Transverse colon (tissue), 4 donors: ENCODE results near the gene MACROD1. TPM values are rescaled to one million over a fixed set of nuclear protein-coding genes. Genes with fewer than 3 reads are reported as not detected.

Experiments
- DNase-seq: peaks from one replicate; pipeline ENCODE4 v3.0.0-alpha.2; 2019
- H3K27ac ChIP-seq, 4 donors: fragments of 200-600 bp; sonication (generic); 2 replicates each; pipeline ENCODE4 v1.5.1; 2016 to 2018; ENCODE audit warnings: inconsistent platforms in 4 of 4
- H3K27me3 ChIP-seq: fragments of 200-600 bp; sonication (generic); 2 replicates; pipeline ENCODE4 v1.5.1; 2017; ENCODE audit warnings: inconsistent platforms
- H3K36me3 ChIP-seq, 4 donors: fragments of 200-600 bp; sonication (generic); 2 replicates each; pipeline ENCODE4 v1.5.1; 2017 to 2019; ENCODE audit warnings: inconsistent platforms in 4 of 4
- H3K4me1 ChIP-seq, 4 donors: fragments of 200-600 bp; sonication (generic); 2 replicates each; pipeline ENCODE4 v1.5.1; 2017 to 2020; ENCODE audit warnings: inconsistent platforms in 4 of 4
- H3K4me3 ChIP-seq, 4 donors: fragments of 200-600 bp; sonication (generic); 1 replicate in 1 of 4; 2 replicates in 3 of 4; pipeline versions ENCODE4 v1.5.1 to v1.6.1; 2017 to 2019; ENCODE audit warnings: inconsistent platforms in 4 of 4
- H3K9me3 ChIP-seq, 2 donors: fragments of 200-600 bp; sonication (generic); 2 replicates each; pipeline ENCODE4 v1.5.1; 2017 to 2019; ENCODE audit warnings: inconsistent platforms in 2 of 2
- EP300 ChIP-seq: sonication (generic); formaldehyde crosslinking; IDR thresholded peaks from one replicate; pipeline ENCODE4 v1.6.1; 2017; ENCODE audit warnings: antibody characterized with exemption, low read depth
- POLR2A ChIP-seq: fragments of 450-650 bp; IDR thresholded peaks from one replicate; pipeline ENCODE4 v1.6.1; 2016; ENCODE audit warnings: antibody characterized with exemption, mild to moderate bottlenecking, moderate library complexity
- POLR2AphosphoS5 ChIP-seq, 3 donors: sonication (generic); formaldehyde crosslinking; IDR thresholded peaks; one replicate each; pipeline ENCODE4 v1.6.1; 2016; ENCODE audit warnings: antibody characterized with exemption in 3 of 3
- WGBS, 2 donors: methylation state at CpG; one replicate each; pipeline ENCODE4 v1.1.5; 2018; ENCODE audit warnings: low coverage in 1 of 2; 5-methylcytosine and 5-hydroxymethylcytosine counted together
- in situ Hi-C, 4 donors: fragments of 200-750 bp; cut with MboI; loops; one replicate each; pipeline versions ENCODE4 v1.15.0 to v1.15.1; 2017; ENCODE audit warnings: low sequenced_read_pairs in 3 of 4, low pct_ligation_motif_present in 1 of 4, low pct_unique_long_range_greater_than_20kb in 1 of 4
- intact Hi-C: fragments of 100-400 bp; cut with DNase I; formaldehyde crosslinking; loops from one replicate; pipeline ENCODE4 v1.15.1; 2023; ENCODE audit warnings: low total_unique reads
- total RNA-seq, 4 donors: library from RNA; depleted of rRNA; stranded (reverse); fragments of >200 nt; gene quantifications; one replicate each; pipeline ENCODE4 v1.1.0, GENCODE V29; 2016
- TF ChIP-seq, protein P1 (sequence below), 5 experiments: fragments of 200-600 bp in 3 of 5; fragments of 450-650 bp in 2 of 5; sonication (generic) in 3 of 5; IDR thresholded peaks; 1 replicate in 2 of 5; 2 replicates in 3 of 5; pipeline ENCODE4 v1.5.1; 2016 to 2017; ENCODE audit warnings: antibody characterized with exemption in 5 of 5, inconsistent platforms in 3 of 5, mild to moderate bottlenecking in 2 of 5, moderate library complexity in 1 of 5

MACROD1 gene
- total RNA-seq, 4 donors from 2014 or later, result 42.9 to 50.7 (median 50.1) TPM

DNA sequence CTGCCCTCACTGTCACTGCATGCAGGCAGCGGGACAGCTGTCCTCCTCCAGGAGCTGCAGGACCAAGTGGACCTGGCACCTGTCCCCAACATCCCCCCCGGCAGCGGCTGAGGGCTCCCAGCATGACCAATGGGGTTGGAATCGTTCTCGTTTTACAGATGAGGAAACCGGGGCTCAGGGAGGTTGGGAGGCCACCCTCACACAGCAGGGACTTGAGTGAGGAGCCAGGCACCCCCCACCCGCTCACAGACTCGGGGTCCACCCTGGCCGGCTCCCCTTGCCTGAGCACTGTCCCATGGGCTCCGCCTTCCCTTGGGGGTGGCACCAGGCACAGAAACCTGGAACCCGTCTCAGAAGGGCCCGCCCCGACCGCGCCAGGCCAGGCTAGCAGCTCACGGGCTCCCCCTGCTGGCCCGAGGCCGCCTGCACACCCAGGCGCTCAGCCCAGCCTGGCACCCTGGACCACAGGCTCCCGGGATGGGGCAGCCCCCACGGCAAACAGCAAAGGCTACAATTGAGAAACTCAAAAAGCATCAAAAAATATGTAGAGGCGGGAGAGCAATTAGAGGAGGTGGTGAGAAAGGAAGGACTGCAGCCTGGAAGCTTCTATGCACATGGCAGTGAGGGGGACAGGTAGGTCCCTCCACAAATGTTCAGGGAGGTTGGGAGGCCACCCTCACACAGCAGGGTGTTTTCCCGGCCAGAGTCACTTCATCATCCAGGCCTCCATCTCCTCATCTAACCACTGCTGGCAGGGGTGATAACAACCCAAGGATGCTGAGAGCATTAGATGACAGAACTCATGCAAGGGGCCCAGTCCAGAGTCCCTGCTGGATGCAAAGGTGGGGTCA lies 12.8 kb downstream of the MACROD1 start:
- intact Hi-C loops, result no loop called here
- H3K4me3 ChIP-seq, result no peak overlapping the region
- no peaks in the 10 kb centered on the region for H3K27me3 ChIP-seq
- H3K4me1 ChIP-seq, result peaks cover 4 to 15% (median 6%) of the 10 kb centered on the region in 4 donors
- H3K27ac ChIP-seq, result no peak overlapping the region
- no peaks in the 10 kb centered on the region for H3K9me3 ChIP-seq
- DNase-seq, result peak; percentile 71
- 16 to 20% methylated on average over 1 to 23 of the region's 23 CpGs for WGBS, 2 donors
- in situ Hi-C loops, result loop anchor here in 3 of 4 donors (10.0 to 25.0 kb wide), 3 partner anchors 158 to 318 kb away; partner anchors contain the start of gene MARK2 (in 2 of the 3)
- H3K36me3 ChIP-seq, result no peaks in the 10 kb centered on the region
- no peak for TF ChIP-seq POLR2A
- TF ChIP-seq POLR2AphosphoS5 (IDR thresholded peaks at IDR 0.05), result no peak
- TF ChIP-seq, protein P1, sequence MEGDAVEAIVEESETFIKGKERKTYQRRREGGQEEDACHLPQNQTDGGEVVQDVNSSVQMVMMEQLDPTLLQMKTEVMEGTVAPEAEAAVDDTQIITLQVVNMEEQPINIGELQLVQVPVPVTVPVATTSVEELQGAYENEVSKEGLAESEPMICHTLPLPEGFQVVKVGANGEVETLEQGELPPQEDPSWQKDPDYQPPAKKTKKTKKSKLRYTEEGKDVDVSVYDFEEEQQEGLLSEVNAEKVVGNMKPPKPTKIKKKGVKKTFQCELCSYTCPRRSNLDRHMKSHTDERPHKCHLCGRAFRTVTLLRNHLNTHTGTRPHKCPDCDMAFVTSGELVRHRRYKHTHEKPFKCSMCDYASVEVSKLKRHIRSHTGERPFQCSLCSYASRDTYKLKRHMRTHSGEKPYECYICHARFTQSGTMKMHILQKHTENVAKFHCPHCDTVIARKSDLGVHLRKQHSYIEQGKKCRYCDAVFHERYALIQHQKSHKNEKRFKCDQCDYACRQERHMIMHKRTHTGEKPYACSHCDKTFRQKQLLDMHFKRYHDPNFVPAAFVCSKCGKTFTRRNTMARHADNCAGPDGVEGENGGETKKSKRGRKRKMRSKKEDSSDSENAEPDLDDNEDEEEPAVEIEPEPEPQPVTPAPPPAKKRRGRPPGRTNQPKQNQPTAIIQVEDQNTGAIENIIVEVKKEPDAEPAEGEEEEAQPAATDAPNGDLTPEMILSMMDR (IDR thresholded peaks at IDR 0.05), result peak; percentile 94 to 100 (median 100)
- no peak for TF ChIP-seq EP300

DNA sequence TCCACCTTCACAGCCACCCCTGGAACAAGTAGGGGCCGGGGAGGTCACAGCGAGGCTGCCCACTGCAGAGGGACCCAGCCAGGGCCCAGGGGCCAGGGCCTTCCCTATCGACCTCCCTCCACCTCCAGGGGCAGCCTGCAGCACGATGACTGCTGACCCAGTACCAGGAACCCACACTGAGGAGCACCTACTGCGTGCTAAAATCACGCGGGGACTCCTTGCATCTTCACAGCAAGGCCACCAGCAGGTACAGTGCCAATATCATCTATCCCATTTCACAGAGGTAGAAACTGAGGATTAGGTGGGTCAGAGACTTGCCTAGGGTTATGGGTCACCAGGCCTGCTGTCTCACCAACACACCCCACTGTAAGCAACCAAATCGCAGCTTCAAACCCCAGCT lies 14.6 kb downstream of the MACROD1 start:
- Histone ChIP-seq H3K9me3 (no peaks in the 10 kb centered on the region), H3K36me3 (no peaks in the 10 kb centered on the region), H3K27me3 (no peaks in the 10 kb centered on the region), H3K27ac (no peak overlapping the region), H3K4me3 (no peak overlapping the region), H3K4me1 (peaks cover 4 to 18% (median 10%) of the 10 kb centered on the region in 4 donors)
- in situ Hi-C loops (loop anchor here in 3 of 4 donors (10.0 to 25.0 kb wide), 3 partner anchors 157 to 317 kb away; partner anchors contain the start of gene MARK2 (in 2 of the 3)), intact Hi-C loops (no loop called here)
- 88 to 100% methylated on average over 1 to 8 of the region's 8 CpGs for WGBS, 2 donors
- TF ChIP-seq, protein P1 (IDR thresholded peaks at IDR 0.05), result no peak
- TF ChIP-seq POLR2A, result no peak
- TF ChIP-seq POLR2AphosphoS5 (IDR thresholded peaks at IDR 0.05), result no peak
- TF ChIP-seq EP300, result no peak
- DNase-seq, result no peak

DNA sequence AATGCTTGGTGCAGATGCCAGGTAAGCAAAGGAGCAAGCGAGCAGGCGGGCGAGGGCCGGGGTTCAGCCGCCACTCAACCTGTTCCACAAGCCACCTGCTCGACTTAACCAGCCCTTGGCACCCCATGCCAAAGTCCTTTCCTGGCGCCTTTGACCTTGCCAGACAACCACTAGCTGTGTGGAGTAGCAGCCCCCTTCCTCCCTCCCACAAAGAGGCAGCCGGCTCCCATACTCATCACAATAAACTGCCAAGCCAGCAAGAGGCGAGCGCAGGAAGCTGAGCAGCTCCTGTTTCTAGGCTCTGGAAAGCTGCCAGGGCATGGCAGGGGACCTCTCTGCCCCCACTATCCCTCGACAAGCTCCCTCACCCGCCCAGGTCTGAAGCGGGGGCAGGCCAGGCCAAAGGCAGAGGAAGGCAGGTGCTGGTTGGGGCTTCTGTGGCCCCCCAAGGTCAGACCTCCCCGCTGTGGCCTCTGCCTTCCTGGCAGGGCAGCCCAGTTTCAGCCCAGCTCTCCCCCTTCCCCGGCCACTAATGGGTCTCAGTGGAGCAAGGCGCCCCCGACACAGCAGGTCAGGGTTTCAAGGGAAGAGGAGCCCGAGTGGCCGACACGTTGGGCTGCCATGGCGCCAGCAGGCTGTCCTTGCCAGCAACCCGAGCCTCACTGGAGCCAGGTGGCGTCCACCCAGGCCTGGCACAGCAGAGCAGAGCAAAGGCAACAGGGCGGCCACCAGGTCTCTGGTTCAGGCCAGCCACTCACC lies 15.3 kb downstream of the MACROD1 start:
- H3K4me1 ChIP-seq, result peaks cover 4 to 23% (median 10%) of the 10 kb centered on the region in 4 donors
- no peak overlapping the region for H3K27ac ChIP-seq
- H3K9me3 ChIP-seq, result no peaks in the 10 kb centered on the region
- intact Hi-C loops (no loop called here), in situ Hi-C loops (loop anchor here in 3 of 4 donors (10.0 to 25.0 kb wide), 3 partner anchors 156 to 316 kb away; partner anchors contain the start of gene MARK2 (in 2 of the 3))
- TF ChIP-seq EP300, result no peak
- no peak for TF ChIP-seq POLR2A
- no peak for TF ChIP-seq POLR2AphosphoS5 (IDR thresholded peaks at IDR 0.05)
- no peaks in the 10 kb centered on the region for H3K36me3 ChIP-seq
- no peaks in the 10 kb centered on the region for H3K27me3 ChIP-seq
- no peak for DNase-seq
- WGBS, 2 donors, result 86% methylated on average over 18 of the region's 24 CpGs; no CpG with 5 or more reads in 1 of the 2 donors
- no peak overlapping the region for H3K4me3 ChIP-seq

GRCh38 chr11:64150051-64150450 lies 15.9 kb downstream of the MACROD1 start:
- H3K4me1 ChIP-seq, result peaks cover 4 to 23% (median 10%) of the 10 kb centered on the region in 4 donors
- 93% methylated on average over 15 of the region's 15 CpGs; no CpG with 5 or more reads in 1 of the 2 donors for WGBS, 2 donors
- intact Hi-C loops (no loop called here), in situ Hi-C loops (loop anchor here in 3 of 4 donors (10.0 to 25.0 kb wide), 3 partner anchors 155 to 315 kb away; partner anchors contain the start of gene MARK2 (in 2 of the 3))
- H3K27me3 ChIP-seq, result no peaks in the 10 kb centered on the region
- no peaks in the 10 kb centered on the region for H3K36me3 ChIP-seq
- no peak overlapping the region for H3K4me3 ChIP-seq
- TF ChIP-seq POLR2AphosphoS5 (IDR thresholded peaks at IDR 0.05) (no peak), EP300 (no peak), POLR2A (no peak)
- TF ChIP-seq, protein P1 (IDR thresholded peaks at IDR 0.05), result no peak
- no peak for DNase-seq
- H3K9me3 ChIP-seq, result no peaks in the 10 kb centered on the region
- H3K27ac ChIP-seq, result no peak overlapping the region
